ENCODE data around the gene ZCCHC17.

ZCCHC17 gene

DNA sequence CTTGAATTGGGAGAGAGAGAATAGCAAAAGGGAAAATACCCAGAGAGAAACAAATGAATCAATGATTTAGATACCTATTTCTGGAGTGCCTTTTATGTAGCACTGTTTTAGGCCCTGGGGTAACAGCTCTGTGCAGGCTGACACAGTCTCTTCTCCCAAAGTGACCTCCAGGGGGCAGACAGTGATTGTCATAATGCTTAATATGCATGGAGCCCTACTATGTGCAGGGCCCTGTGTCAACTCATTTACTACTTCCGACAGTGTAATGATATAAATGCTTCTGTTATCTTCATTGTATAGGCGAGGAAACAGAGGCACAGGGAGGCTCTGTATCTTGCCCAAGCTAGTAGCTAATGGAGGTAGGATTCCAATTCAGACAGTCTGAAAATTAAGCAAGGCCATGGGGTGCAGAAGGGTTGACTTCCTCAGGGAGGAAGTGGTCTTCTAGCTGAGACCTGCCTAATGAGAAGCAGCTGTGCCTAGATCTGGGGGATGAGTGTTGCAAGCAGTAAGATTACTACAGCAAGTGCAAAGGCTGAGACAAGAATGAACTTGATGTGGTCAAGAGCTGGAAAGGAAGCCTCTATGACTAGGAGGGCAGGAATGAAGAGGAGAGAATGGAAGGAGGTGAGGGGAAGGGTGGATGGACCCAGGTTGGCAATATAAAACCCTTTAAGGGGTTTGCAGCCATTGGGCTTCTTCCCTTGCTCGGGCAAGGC, 100.0 kb downstream of the ZCCHC17 start:
- no peak for DNase-seq (ENCODE audit: low spot score)

DNA sequence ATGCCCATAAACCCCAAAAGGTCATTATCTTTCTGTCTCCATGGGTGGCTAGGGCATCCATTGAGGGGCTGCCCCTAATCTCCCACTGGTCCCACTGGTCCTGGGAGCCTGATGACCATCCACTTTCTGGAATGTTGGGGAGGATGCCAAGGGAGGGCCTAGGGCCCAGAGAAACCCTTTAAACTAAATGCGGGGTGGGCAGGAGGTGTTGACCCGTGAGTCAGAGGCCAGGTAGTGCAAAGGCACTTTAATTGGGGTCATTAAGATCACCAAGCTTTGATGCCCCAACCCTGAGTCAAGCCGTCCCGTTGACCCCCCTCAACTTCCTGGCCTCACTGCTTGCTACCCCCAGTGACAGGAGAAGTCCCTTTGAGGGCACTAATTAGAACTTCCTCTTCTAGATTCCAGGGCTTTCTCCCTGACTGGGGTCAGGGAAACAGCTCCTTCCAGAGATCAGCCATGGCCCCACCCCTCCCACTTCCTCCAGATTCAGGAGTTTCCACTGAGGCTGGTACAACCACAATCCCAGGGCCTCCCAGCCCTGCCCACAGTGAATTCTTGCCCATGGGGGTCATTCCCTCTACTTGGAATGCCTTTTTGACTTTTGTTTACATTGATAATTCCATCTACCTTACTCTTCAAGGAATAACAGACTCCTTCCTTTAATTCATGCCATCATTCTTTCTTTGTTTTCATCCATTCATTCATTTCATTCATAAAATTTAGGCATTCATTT, 100.7 kb downstream of the ZCCHC17 start:
- no peak for DNase-seq (ENCODE audit: low spot score)

DNA sequence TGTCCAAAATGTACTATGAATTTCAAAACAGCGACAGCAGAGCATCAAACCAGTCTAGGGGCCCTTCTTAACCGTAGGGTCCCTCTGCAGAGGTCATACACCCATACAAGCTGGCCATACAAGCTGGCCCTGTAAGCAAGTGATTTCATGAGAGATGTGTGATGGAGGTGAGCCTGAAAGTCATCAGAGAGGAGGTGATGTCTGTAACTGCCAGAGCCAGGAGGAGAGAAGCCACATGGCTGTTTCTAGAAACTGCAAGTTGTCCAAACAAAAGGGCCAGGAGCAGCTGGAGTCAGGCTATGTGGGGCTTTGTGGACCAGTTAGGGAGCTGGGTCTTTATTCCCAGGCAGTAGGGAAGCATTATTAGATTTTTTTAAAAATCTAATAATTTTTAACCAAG, 101.4 kb downstream of the ZCCHC17 start:
- no peak for DNase-seq (ENCODE audit: low spot score)

DNA sequence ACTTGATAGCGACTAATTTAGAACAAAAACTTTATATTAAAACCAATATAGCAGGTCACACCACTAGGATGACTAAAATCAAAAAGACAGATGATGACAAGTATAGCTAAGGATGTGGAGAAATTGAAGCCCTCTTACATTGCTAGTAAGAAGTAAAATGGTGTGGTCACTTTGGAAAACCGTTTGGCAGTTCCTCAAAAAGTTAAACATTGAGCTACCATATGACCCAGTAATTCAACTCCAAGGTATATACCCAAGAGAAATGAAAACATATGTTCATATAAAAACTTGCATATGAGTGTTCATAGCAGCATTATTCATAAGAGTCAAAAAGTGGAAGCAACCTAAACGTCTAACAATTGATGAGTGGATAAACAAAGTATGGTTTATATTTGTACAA, 103.1 kb downstream of the ZCCHC17 start:
- DNase-seq (ENCODE audit: low spot score), result no peak

DNA sequence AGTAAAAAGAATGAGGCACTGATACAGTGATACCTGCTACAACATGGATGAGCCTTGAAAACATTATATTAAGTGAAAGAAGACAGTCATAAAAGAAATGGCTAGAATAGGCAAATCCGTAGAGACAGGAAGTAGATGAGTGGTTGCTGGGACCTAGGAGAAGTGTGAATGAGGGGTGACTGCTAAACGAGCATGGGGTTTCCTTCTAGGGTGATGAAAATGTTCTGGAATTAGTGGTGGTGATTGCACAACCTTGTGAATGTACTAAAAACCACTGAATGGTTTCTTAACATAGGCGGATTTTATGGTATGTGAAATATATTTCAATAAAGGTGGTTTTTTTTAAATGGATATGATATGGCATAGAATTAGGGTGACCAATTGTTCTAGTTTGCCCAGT, 103.6 kb downstream of the ZCCHC17 start:
- DNase-seq (ENCODE audit: low spot score), result no peak

DNA sequence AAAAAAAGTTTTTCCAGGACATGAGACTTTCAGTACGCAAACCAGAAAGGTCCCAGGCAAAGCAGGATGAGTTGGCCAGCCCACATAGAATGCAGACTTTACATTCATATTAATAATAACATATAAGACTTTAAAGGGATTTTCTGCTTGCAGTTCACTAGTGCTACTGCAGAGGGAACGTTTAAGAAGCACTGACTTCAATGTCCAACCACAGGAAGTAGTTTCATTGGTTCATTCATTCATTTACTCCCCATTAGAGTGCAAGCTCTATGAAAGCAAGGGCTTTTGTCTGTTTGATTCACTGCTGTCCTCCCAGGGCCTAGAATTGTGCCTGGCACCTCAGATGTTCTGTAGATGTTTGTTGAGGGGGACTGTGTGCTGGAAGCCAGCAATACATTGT, 104.4 kb downstream of the ZCCHC17 start:
- no peak for DNase-seq (ENCODE audit: low spot score)

DNA sequence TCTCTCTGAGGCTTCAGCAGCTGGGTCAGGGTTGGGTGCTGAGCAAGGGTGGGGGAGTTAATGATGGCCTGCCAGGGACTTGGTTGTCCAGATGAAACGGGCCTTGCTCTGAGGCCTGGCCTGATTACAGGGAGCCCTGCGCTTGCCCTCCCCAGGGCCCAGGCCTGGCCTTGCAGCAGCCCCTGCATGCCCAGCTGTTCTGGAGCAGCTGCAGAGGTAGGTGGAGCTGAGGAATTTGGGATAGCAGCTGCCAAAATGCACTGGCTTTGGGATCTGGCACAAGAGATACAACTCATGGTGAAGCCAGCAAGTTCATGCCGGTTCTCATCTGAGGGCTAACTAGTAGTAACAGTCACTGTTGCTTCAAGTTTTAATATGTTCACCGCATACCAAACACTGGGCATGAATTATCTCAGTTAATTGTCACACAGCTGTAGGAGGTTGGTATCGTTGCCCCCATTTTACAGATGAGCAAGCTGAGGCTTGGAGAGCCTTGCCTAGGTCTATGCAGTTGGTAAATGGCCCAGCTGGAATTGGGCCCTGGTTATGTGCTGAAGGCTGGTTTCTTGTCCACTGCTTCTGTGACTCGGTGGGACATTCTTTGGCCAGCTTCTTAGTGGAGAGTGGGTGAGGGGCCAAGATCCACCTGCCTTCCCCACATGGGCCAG, 108.9 kb downstream of the ZCCHC17 start:
- DNase-seq (ENCODE audit: low spot score), result no peak

DNA sequence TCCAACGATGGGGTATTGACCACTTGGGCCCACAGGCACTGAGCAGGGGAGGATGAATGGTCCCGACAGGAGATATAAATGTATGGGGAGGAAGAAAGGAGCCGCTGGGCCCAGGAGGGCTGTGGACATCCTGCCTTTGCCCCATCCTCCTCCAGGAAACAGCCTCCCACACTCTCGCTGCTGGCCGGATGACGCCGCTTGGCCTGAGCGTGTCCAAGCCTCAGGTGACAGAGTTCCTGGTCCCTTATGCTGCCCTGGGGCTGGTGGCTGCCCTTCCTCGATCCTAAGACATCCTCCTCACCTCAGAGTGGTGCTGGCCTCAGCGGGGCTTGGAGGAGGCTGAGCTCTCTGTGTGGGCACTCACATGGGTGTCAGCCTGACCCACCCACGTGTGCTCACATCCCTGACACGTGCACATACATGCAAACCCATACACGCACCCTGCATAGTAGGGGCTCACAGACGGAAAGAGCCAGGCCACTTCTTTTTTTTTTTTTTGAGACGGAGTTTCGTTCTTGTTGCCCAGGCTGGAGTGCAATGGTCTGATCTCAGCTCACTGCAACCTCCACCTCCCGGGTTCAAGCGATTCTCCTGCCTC, 110.3 kb downstream of the ZCCHC17 start:
- DNase-seq (ENCODE audit: low spot score), result no peak

DNA sequence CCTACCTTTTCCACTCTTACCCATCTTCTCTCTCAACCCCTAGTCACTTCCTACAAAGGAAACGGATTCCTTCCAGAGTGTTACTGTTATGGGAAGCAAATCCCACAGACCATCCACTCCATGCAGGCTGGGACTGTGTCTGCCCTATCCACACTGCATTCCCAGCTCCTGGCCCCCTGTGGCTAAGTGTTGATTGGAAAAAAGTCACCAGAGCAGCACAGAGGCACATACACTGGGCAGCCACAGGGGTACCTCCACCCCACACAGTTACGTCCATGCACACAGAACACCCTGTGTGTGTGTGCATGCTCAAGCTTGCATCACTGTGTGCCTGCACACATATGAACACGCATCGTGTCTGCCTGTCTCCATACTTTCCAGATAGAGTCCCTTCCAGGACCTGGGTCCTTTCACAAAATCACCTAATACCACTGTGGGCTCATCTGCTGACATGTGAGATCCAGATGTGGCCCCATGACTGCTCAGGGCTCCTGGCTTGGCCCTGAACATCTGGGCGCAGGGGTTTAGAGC, 112.0 kb downstream of the ZCCHC17 start:
- no peak for DNase-seq (ENCODE audit: low spot score)

DNA sequence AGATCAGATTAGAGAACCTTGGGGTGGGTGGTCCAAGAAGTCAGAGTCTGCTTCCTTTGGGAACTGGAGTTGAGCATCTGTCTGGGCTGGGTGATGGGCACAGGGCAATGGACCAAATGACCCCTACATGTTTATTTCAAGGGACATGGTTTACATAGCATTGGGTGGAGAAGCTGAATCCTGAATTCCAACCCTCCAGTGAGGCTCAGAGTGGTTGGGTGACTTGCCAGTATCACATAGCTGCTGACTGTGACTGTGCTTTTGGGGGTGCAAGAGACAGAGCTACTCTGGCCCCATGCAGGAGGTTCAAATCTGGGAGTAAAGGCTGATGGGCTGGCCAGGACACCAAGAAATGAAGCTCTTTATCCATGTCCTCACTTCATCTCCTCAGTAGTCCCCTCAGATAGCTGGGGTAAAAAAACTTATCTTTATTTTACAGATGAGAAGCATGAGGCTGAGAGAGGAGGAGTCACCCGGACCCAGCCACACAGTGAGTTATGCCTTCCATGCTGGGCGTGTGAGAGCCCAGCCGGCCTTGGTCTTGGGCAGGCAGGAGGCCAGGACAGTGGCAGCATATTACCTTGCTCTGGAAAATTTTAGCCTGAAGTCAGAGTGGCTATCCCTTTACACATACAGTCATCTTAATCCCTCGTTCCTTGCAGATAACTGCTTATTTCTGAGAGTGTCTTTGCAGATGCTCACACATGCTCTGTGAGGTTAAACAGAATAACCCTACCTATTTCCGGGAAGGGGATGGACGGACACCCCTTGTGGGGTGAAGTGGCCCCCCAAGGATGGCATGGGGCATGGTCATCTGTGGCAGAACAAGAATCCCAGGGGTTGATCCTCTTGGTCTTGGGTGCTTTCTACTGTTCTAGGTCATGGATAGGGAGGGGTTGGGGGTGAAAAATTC, 113.4 kb downstream of the ZCCHC17 start:
- no peak for DNase-seq (ENCODE audit: low spot score)

DNA sequence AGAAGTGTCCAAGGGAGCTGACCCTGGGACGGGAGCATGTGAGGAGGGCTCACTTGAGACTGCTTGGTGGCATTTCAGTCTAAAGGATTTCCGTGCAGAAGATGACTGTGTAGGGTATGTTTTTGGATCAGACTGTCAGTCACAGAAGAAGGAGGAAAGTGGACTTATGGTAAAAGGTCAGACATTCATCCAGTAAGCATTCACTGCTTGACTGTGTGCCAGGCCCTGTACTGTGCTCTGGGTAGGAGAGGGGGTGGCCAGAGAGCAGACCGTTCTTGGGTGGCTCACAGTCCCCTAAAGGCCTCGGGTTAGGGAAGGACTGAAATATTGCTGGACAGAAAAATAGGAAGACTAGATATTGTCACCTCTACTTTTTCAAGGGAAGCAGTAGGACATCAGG, 114.0 kb downstream of the ZCCHC17 start:
- DNase-seq (ENCODE audit: low spot score), result no peak

DNA sequence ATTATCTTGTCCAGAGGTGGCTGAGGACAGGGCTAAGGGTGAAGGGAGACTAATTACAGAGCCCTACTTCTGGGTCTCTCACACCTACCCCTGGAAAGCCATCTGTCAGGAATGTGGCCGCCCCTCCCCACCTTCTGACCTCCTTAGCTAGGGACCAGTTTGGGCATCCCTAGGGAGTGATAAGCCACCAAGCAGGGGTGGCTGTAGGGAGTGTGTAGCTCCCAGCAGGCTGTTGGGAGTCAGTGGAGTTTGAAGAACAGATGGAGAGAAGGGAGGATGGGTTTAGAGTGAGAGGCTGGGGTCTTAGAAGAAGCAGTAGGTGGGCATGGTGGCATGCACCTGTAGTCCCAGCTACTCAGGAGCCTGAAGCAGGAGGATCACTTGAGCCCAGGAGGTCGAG, 115.4 kb downstream of the ZCCHC17 start:
- no peak for DNase-seq (ENCODE audit: low spot score)

DNA sequence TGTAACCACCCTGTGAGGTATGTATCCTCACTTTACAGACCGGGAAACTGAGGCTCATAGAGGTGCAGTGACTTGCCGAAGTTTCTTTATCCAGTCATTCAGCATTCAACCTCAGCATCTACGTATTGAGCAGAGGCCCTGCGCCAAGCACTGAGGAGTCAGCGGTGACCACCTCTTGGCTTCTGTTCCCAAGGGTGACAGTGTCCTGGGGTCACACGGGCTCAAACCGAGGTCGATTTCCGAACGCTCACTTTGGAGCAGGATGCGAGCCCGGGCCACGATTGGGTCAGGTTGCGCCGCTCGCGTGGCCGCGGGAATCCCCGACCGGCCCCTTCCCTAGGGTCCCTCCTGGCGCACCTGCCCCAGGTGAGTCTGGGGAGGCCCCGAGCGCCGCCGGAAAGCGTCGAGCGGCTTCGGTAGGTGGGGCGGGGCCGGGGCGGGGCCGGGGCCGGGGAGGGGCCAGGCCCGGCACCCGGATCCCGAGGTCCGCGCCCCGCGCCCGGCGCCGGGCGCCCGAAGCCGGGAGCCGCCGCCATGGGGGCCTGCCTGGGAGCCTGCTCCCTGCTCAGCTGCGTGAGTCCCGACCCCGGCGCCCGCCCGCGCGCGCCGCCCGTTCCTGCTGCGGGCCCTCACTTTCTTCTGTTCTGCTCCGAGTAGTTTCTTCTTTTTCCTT, 116.0 kb downstream of the ZCCHC17 start, which contains the start of gene SERINC2:
Gene SERINC2 (plus strand): TSS at position 482 of the 673 bp plus-strand sequence. CDS start 53 bp downstream, at position 535.
- DNase-seq (ENCODE audit: low spot score), result peak; percentile 96

DNA sequence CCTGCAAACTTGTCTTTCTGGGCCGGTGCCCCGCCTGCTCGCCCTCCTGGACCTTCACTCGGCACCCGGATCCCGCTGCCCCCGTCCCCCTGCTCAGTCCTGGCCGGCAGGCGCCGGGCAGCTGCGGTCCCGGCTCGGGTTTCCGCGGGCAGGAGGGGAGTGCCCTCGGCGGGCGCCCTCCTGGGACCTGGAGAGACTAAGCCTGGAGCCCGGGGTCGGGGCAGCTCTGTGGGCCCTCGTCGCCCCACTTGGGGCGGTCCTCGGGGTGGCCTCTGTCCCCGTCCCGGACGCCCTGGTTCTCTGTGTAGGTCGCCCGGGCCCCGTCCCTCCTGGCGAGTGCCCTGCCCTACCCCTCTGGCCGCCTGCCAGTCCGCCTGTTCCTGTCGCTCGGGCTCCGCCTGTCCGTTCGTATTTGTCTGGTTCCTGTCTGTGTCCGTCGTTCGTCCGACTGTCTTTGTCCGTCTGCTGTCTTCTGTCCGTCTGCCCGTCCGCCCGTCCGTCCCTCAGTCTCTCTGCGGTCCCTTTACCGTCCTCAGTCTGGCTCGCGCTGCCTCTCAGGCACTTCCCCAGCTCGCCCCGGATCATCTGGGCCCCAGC, 116.7 kb downstream of the ZCCHC17 start:
- peak; percentile 72 for DNase-seq (ENCODE audit: low spot score)
